Stomach (tissue), 4 donors: Measurements from ENCODE around the gene FKBP10.

Experiments used
- CTCF ChIP-seq, 7 experiments: fragments of 450-650 bp in 4 of 7; fragments of 200-600 bp in 3 of 7; sonication (generic) in 3 of 7; IDR thresholded peaks; one replicate each; pipeline ENCODE4 v1.5.1; 2016 to 2019; ENCODE audit warnings: antibody characterized with exemption in 7 of 7, control low read depth in 2 of 7, mild to moderate bottlenecking in 1 of 7
- EP300 ChIP-seq: sonication (generic); formaldehyde crosslinking; IDR thresholded peaks from one replicate; pipeline ENCODE4 v1.6.1; 2017; ENCODE audit warnings: antibody characterized with exemption
- POLR2A ChIP-seq, 4 donors: fragments of 450-650 bp; IDR thresholded peaks; one replicate each; pipeline ENCODE4 v1.6.1; 2016; ENCODE audit warnings: antibody characterized with exemption in 4 of 4, control low read depth in 2 of 4, mild to moderate bottlenecking in 1 of 4, moderate library complexity in 1 of 4
- POLR2AphosphoS5 ChIP-seq, 3 donors: sonication (generic); formaldehyde crosslinking; IDR thresholded peaks; one replicate each; pipeline ENCODE4 v1.6.1; 2016; ENCODE audit warnings: antibody characterized with exemption in 3 of 3

DNA sequence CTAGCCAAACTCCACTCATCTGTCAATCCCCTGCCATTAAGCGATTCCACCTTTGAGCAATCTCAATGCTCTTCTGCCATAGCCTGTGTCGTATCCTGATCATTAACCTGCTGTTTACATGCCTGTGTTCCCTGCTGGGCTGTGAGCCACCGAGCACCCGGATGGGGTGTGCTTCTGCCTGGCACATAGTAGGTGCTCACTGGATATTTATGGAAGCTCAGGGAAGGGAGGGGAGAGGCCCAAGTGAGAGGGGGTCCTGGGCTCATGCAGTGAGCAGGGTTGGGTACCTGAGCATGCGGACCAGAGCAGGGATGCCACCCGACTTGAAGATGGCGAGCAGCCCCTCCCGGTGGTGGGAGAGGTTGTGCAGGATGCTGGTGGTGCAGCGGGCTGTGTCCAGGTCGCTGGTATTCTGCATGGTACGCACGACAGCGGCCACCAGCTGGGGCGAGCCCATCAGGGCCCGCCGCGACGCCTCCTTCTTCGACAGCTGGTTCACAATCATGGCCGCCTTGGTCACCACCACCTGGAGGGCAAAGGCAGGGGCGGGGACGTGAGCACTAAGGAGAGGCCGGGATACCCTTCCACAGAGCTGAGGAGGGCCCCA is 44.0 kb upstream of the FKBP10 start:
- TF ChIP-seq CTCF (IDR thresholded peaks at IDR 0.05): no peak
- no peak for TF ChIP-seq POLR2A (IDR thresholded peaks at IDR 0.05)
- TF ChIP-seq POLR2AphosphoS5 (IDR thresholded peaks at IDR 0.05): no peak
- no peak for TF ChIP-seq EP300
